ENCODE data around the gene WIZ. TPM values are rescaled to one million over a fixed set of nuclear protein-coding genes. Genes with fewer than 3 reads are reported as not detected.

The WIZ gene
- total RNA-seq, 1 experiment from 2014 or later = 72.3 TPM

- Histone ChIP-seq H3K36me3 (ENCODE audit: insufficient read depth, low read length, poor library complexity, severe bottlenecking) (no peaks in the 10 kb centered on the region), H3K27me3 (replicated peaks; ENCODE audit: insufficient read depth, low read depth, low read length, poor library complexity) (no peaks in the 10 kb centered on the region), H3K27ac (ENCODE audit: low read depth, low read length, poor library complexity, severe bottlenecking) (no peak overlapping the region), H3K9me3 (ENCODE audit: low read depth, low read length, poor library complexity, severe bottlenecking) (no peaks in the 10 kb centered on the region), H3K4me3 (ENCODE audit: low read depth, low read length, poor library complexity, severe bottlenecking) (no peak overlapping the region), H3K4me1 (ENCODE audit: insufficient read depth, low read length, poor library complexity, severe bottlenecking) (peaks cover 5% of the 10 kb centered on the region)
- BruUV-seq (replicated peaks) = no TSS peak
- DNase-seq (ENCODE audit: low spot score) = no peak
- POLR2A ChIA-PET (ENCODE audit: low non-redundant PET) = interaction anchor here (0.9 kb wide), 1 partner anchor 18 kb away, joined by 4 read pairs; no protein-coding TSS in a partner anchor
- intact Hi-C loops (cut with micrococcal nuclease; ENCODE audit: unreplicated experiment) = no loop called here
- CTCF ChIA-PET = interaction anchor here (0.9 kb wide), 1 partner anchor 19 kb away, joined by 3 read pairs; the partner anchor contains the start of gene AKAP8L
- no peak for TF ChIP-seq CTCF (conservative IDR thresholded peaks at IDR 0.05; ENCODE audit: low read depth, low read length)
- no peak for TF ChIP-seq EZH2 (IDR thresholded peaks at IDR 0.05; ENCODE audit: borderline replicate concordance, low read depth, low read length, poor library complexity, severe bottlenecking)
These were observed 12.2 kb downstream of the WIZ start for GRCh38 chr19:15437355-15438123.

- no peak overlapping the region for H3K4me3 ChIP-seq (ENCODE audit: low read depth, low read length, poor library complexity, severe bottlenecking)
- no TSS peak for BruUV-seq (replicated peaks)
- H3K9me3 ChIP-seq (ENCODE audit: low read depth, low read length, poor library complexity, severe bottlenecking) = no peaks in the 10 kb centered on the region
- ChIA-PET CTCF (interaction anchor here (0.9 kb wide), 1 partner anchor 18 kb away, joined by 3 read pairs; the partner anchor contains the start of gene AKAP8L), POLR2A (ENCODE audit: low non-redundant PET) (interaction anchor here (0.9 kb wide), 1 partner anchor 18 kb away, joined by 4 read pairs; no protein-coding TSS in a partner anchor)
- DNase-seq (ENCODE audit: low spot score) = no peak
- no peak for TF ChIP-seq CTCF (conservative IDR thresholded peaks at IDR 0.05; ENCODE audit: low read depth, low read length)
- TF ChIP-seq EZH2 (IDR thresholded peaks at IDR 0.05; ENCODE audit: borderline replicate concordance, low read depth, low read length, poor library complexity, severe bottlenecking) = no peak
- no peaks in the 10 kb centered on the region for H3K27me3 ChIP-seq (replicated peaks; ENCODE audit: insufficient read depth, low read depth, low read length, poor library complexity)
- no peak overlapping the region for H3K27ac ChIP-seq (ENCODE audit: low read depth, low read length, poor library complexity, severe bottlenecking)
- intact Hi-C loops (cut with micrococcal nuclease; ENCODE audit: unreplicated experiment) = no loop called here
- H3K36me3 ChIP-seq (ENCODE audit: insufficient read depth, low read length, poor library complexity, severe bottlenecking) = no peaks in the 10 kb centered on the region
- H3K4me1 ChIP-seq (ENCODE audit: insufficient read depth, low read length, poor library complexity, severe bottlenecking) = peaks cover 5% of the 10 kb centered on the region
These were observed 13.0 kb downstream of the WIZ start for GRCh38 chr19:15436826-15437110.

- no TSS peak for BruUV-seq (replicated peaks)
- Histone ChIP-seq H3K9me3 (ENCODE audit: low read depth, low read length, poor library complexity, severe bottlenecking) (no peaks in the 10 kb centered on the region), H3K27me3 (replicated peaks; ENCODE audit: insufficient read depth, low read depth, low read length, poor library complexity) (no peaks in the 10 kb centered on the region), H3K4me3 (ENCODE audit: low read depth, low read length, poor library complexity, severe bottlenecking) (no peak overlapping the region), H3K27ac (ENCODE audit: low read depth, low read length, poor library complexity, severe bottlenecking) (no peak overlapping the region), H3K4me1 (ENCODE audit: insufficient read depth, low read length, poor library complexity, severe bottlenecking) (peaks cover 8% of the 10 kb centered on the region), H3K36me3 (ENCODE audit: insufficient read depth, low read length, poor library complexity, severe bottlenecking) (no peaks in the 10 kb centered on the region)
- intact Hi-C loops (cut with micrococcal nuclease; ENCODE audit: unreplicated experiment) = no loop called here
- DNase-seq (ENCODE audit: low spot score) = no peak
- ChIA-PET POLR2A (ENCODE audit: low non-redundant PET) (interaction anchor here (0.9 kb wide), 1 partner anchor 17 kb away, joined by 4 read pairs; no protein-coding TSS in a partner anchor), CTCF (interaction anchor here (0.9 kb wide), 1 partner anchor 17 kb away, joined by 3 read pairs; the partner anchor contains the start of gene AKAP8L)
- TF ChIP-seq CTCF (conservative IDR thresholded peaks at IDR 0.05; ENCODE audit: low read depth, low read length) = no peak
- TF ChIP-seq EZH2 (IDR thresholded peaks at IDR 0.05; ENCODE audit: borderline replicate concordance, low read depth, low read length, poor library complexity, severe bottlenecking) = no peak
These were observed 13.5 kb downstream of the WIZ start for GRCh38 chr19:15436012-15436825.
